Calu3 (cell line): ENCODE measurements around the gene TMCC1. TPM values are rescaled to one million over a fixed set of nuclear protein-coding genes. Genes with fewer than 3 reads are reported as not detected.
"Not testable (repeated sequence)": the region's sequence is repeated elsewhere in the genome, so short reads cannot be mapped to it uniquely, and the experiment has no call there.

Source experiments
- BruUV-seq: library from RNA; stranded (reverse); fragments of 400-500 nt; replicated peaks from 2 replicates; lab custom pipeline; 2021; lab: Mats Ljungman, UMichigan
- CTCF ChIA-PET: fragments of 300-600 bp; sonication (Branson Sonifier 250); formaldehyde crosslinking; loops from one replicate; lab custom pipeline; 2022; ENCODE audit warnings: antibody characterized with exemption; lab: Charles Lee
- DNase-seq: peaks from one replicate; pipeline ENCODE4 v3.0.0; 2022
- H3K27ac Mint-ChIP-seq: one replicate; pipeline ENCODE4 v1.8.0; 2022; ENCODE audit warnings: mixed read lengths; ENCODE audit not compliant: unreplicated experiment
- H3K27me3 Mint-ChIP-seq: one replicate; pipeline ENCODE4 v1.8.0; 2022; ENCODE audit warnings: mixed read lengths; ENCODE audit not compliant: unreplicated experiment
- H3K36me3 Mint-ChIP-seq: one replicate; pipeline ENCODE4 v1.8.0; 2022; ENCODE audit warnings: mild to moderate bottlenecking, moderate library complexity, mixed read lengths; ENCODE audit not compliant: insufficient read depth, unreplicated experiment
- H3K4me1 Mint-ChIP-seq: one replicate; pipeline ENCODE4 v1.8.0; 2022; ENCODE audit warnings: mild to moderate bottlenecking, low read depth, mixed read lengths; ENCODE audit not compliant: unreplicated experiment
- H3K4me3 Mint-ChIP-seq: one replicate; pipeline ENCODE4 v1.8.0; 2022; ENCODE audit warnings: mild to moderate bottlenecking, low read depth, moderate library complexity, mixed read lengths; ENCODE audit not compliant: unreplicated experiment
- H3K9me3 Mint-ChIP-seq: one replicate; pipeline ENCODE4 v1.8.0; 2022; ENCODE audit warnings: low read depth, mixed read lengths; ENCODE audit not compliant: unreplicated experiment
- CTCF ChIP-seq: fragments of 200-600 bp; IDR thresholded peaks from one replicate; pipeline ENCODE4 v1.8.0; 2022; ENCODE audit warnings: antibody characterized with exemption; ENCODE audit not compliant: unreplicated experiment
- intact Hi-C: fragments of 100-400 bp; cut with micrococcal nuclease; formaldehyde crosslinking; loops from one replicate; pipeline ENCODE4 v1.10.0; 2022; ENCODE audit not compliant: unreplicated experiment
- total RNA-seq: library from RNA; stranded (reverse); gene quantifications from 2 replicates; pipeline ENCODE4 v1.2.3, GENCODE V29; 2022

Gene TMCC1
- total RNA-seq, 1 experiment from 2014 or later = 57.2 TPM

GRCh38 chr3:129888771-129889170 is 4.7 kb downstream of the TMCC1 start:
- intact Hi-C loops = no loop called here
- BruUV-seq = no TSS peak
- Mint-ChIP-seq H3K27me3 (no peaks in the 10 kb centered on the region), H3K4me1 (peaks cover 39% of the 10 kb centered on the region), H3K27ac (no peak overlapping the region), H3K4me3 (no peak overlapping the region), H3K36me3 (peaks cover 18% of the 10 kb centered on the region), H3K9me3 (no peaks in the 10 kb centered on the region)
- CTCF ChIA-PET = interaction anchor here (1.1 to 1.6 kb wide), 2 partner anchors 9 to 11 kb away, joined by 3 to 4 read pairs; no protein-coding TSS in a partner anchor
- DNase-seq = no peak
- no peak for TF ChIP-seq CTCF

- TF ChIP-seq CTCF = no peak
- intact Hi-C loops = no loop called here
- Mint-ChIP-seq H3K9me3 (no peaks in the 10 kb centered on the region), H3K27me3 (no peaks in the 10 kb centered on the region), H3K4me3 (no peak overlapping the region), H3K27ac (no peak overlapping the region), H3K36me3 (peaks cover 37% of the 10 kb centered on the region), H3K4me1 (peaks cover 14% of the 10 kb centered on the region)
- CTCF ChIA-PET = no interaction called here
- no peak for DNase-seq
- BruUV-seq = no TSS peak
Measured at GRCh38 chr3:129881261-129881660, 12.2 kb downstream of the TMCC1 start.

GRCh38 chr3:129878355-129878754 is 15.2 kb downstream of the TMCC1 start:
- CTCF ChIA-PET = interaction anchor here (1.8 to 2.4 kb wide), 2 partner anchors 10 to 15 kb away, joined by 4 to 9 read pairs; partner anchors contain the start of gene TMCC1
- Mint-ChIP-seq H3K36me3 (peaks cover 45% of the 10 kb centered on the region), H3K4me3 (no peak overlapping the region), H3K27ac (peak overlapping the region; percentile 0), H3K27me3 (no peaks in the 10 kb centered on the region), H3K9me3 (no peaks in the 10 kb centered on the region), H3K4me1 (peaks cover 14% of the 10 kb centered on the region)
- intact Hi-C loops = no loop called here
- no peak for DNase-seq
- no TSS peak for BruUV-seq
- no peak for TF ChIP-seq CTCF

- CTCF ChIA-PET, intact Hi-C loops, BruUV-seq, H3K27me3 Mint-ChIP-seq, H3K4me3 Mint-ChIP-seq, DNase-seq, H3K27ac Mint-ChIP-seq, H3K9me3 Mint-ChIP-seq: not testable (repeated sequence)
- Mint-ChIP-seq H3K4me1 (peaks cover 20% of the 10 kb centered on the region), H3K36me3 (peaks cover 31% of the 10 kb centered on the region)
Measured at GRCh38 chr3:129874479-129874878, 19.0 kb downstream of the TMCC1 start.

- BruUV-seq = no TSS peak
- no peak overlapping the region for H3K27ac Mint-ChIP-seq
- no peak overlapping the region for H3K4me3 Mint-ChIP-seq
- no peak for TF ChIP-seq CTCF
- DNase-seq = no peak
- no peaks in the 10 kb centered on the region for H3K9me3 Mint-ChIP-seq
- intact Hi-C loops = no loop called here
- peaks cover 6% of the 10 kb centered on the region for H3K36me3 Mint-ChIP-seq
- H3K27me3 Mint-ChIP-seq = no peaks in the 10 kb centered on the region
- CTCF ChIA-PET = no interaction called here
- peaks cover 6% of the 10 kb centered on the region for H3K4me1 Mint-ChIP-seq
Measured at GRCh38 chr3:129868912-129869311, 24.6 kb downstream of the TMCC1 start.
